HepG2 (cell line): ENCODE measurements around the gene GMCL2. TPM values are rescaled to one million over a fixed set of nuclear protein-coding genes. Genes with fewer than 3 reads are reported as not detected.

Source experiments
- CHD2 ChIP-seq: IDR thresholded peaks from 2 replicates; pipeline ENCODE4 v1.6.1; 2011; ENCODE audit warnings: low read depth, low read length, improper control_type of control experiment
- CREB3 ChIP-seq: sonication (generic); formaldehyde crosslinking; IDR thresholded peaks from 2 replicates; pipeline ENCODE4 v1.5.0; 2020; ENCODE audit warnings: missing genetic modification reagents
- HMG20B ChIP-seq: conservative IDR thresholded peaks from 2 replicates; pipeline ENCODE4 v1.6.1; 2016; ENCODE audit warnings: missing genetic modification reagents, missing compliant biosample characterization
- HMGXB4 ChIP-seq, 2 experiments: sonication (generic) in 1 of 2; formaldehyde crosslinking in 1 of 2; IDR thresholded peaks; 2 replicates each; pipeline versions ENCODE4 v1.4.0 to v1.6.1; 2018 to 2020; ENCODE audit warnings: missing genetic modification reagents in 2 of 2, borderline replicate concordance in 1 of 2, low read depth in 1 of 2, mild to moderate bottlenecking in 1 of 2, missing biosample characterization in 1 of 2
- MIXL1 ChIP-seq: IDR thresholded peaks from 2 replicates; pipeline ENCODE4 v1.6.1; 2016
- NFE2 ChIP-seq: sonication (generic); formaldehyde crosslinking; IDR thresholded peaks from 2 replicates; pipeline ENCODE4 v1.4.0; 2020; ENCODE audit warnings: missing genetic modification reagents
- PITX1 ChIP-seq: sonication (generic); formaldehyde crosslinking; IDR thresholded peaks from 2 replicates; pipeline ENCODE4 v1.5.1; 2020; ENCODE audit warnings: mild to moderate bottlenecking, missing genetic modification reagents
- RORA ChIP-seq: sonication (generic); formaldehyde crosslinking; IDR thresholded peaks from 2 replicates; pipeline ENCODE4 v1.5.0; 2020; ENCODE audit warnings: mild to moderate bottlenecking, missing genetic modification reagents, moderate library complexity
- SMC3 ChIP-seq: IDR thresholded peaks from 2 replicates; pipeline ENCODE4 v1.6.1; 2011; ENCODE audit warnings: low read length, improper control_type of control experiment
- TEAD3 ChIP-seq: optimal IDR thresholded peaks from 2 replicates; pipeline ENCODE3; 2016; ENCODE audit warnings: borderline replicate concordance
- XRCC5 ChIP-seq: fragments of 200-400 bp; formaldehyde crosslinking; optimal IDR thresholded peaks from 2 replicates; pipeline ENCODE3; 2017; ENCODE audit warnings: mild to moderate bottlenecking, low read length
- ZNF10 ChIP-seq: sonication (generic); formaldehyde crosslinking; IDR thresholded peaks from 2 replicates; pipeline ENCODE4 v1.4.0; 2020; ENCODE audit warnings: mild to moderate bottlenecking, low read depth, missing genetic modification reagents, borderline replicate concordance
- ZNF276 ChIP-seq: sonication (generic); formaldehyde crosslinking; IDR thresholded peaks from 2 replicates; pipeline ENCODE4 v1.4.0; 2020; ENCODE audit warnings: mild to moderate bottlenecking, low read depth, missing genetic modification reagents
- ZNF34 ChIP-seq: sonication (generic); formaldehyde crosslinking; IDR thresholded peaks from 2 replicates; pipeline ENCODE4 v1.4.0; 2020; ENCODE audit warnings: mild to moderate bottlenecking, missing genetic modification reagents, borderline replicate concordance
- ZNF549 ChIP-seq: sonication (generic); formaldehyde crosslinking; IDR thresholded peaks from 2 replicates; pipeline ENCODE4 v1.5.0; 2020; ENCODE audit warnings: missing genetic modification reagents
- ZNF552 ChIP-seq: sonication (generic); formaldehyde crosslinking; IDR thresholded peaks from 2 replicates; pipeline ENCODE4 v1.9.0; 2022; ENCODE audit warnings: missing genetic modification reagents, mild to moderate bottlenecking, borderline replicate concordance
- ZNF629 ChIP-seq: sonication (generic); formaldehyde crosslinking; conservative IDR thresholded peaks from 2 replicates; pipeline ENCODE4 v1.5.0; 2020; ENCODE audit warnings: missing genetic modification reagents
- ZNF737 ChIP-seq: sonication (generic); formaldehyde crosslinking; IDR thresholded peaks from 2 replicates; pipeline ENCODE4 v1.5.0; 2020; ENCODE audit warnings: missing genetic modification reagents, mild to moderate bottlenecking, borderline replicate concordance
- ZNF768 ChIP-seq: sonication (generic); formaldehyde crosslinking; IDR thresholded peaks from 2 replicates; pipeline ENCODE4 v1.4.0; 2020; ENCODE audit warnings: missing genetic modification reagents
- ZSCAN31 ChIP-seq: sonication (generic); formaldehyde crosslinking; IDR thresholded peaks from 2 replicates; pipeline ENCODE4 v1.5.0; 2020; ENCODE audit warnings: low read depth, mild to moderate bottlenecking, missing genetic modification reagents
- polyA plus RNA-seq, 8 experiments: library from polyadenylated mRNA; depleted of rRNA in 3 of 8; stranded (reverse) in 7 of 8; unstranded in 1 of 8; fragments of >200 nt; fragmentation: Illumina TruSeq in 4 of 8; extraction: Trizol in 4 of 8; gene quantifications; 2 replicates each; pipeline versions ENCODE4 v1.2.1 to v1.2.3, GENCODE V29; 2011 to 2016; ENCODE audit warnings: low read depth in 4 of 8, missing spikeins in 1 of 8, mixed read lengths in 1 of 8; ENCODE audit not compliant: insufficient read depth in 1 of 8
- total RNA-seq, 5 experiments: library from RNA; depleted of rRNA; stranded (reverse); fragments of >200 nt; fragmentation: Illumina TruSeq; extraction: Trizol; gene quantifications; 2 replicates each; pipeline ENCODE4 v1.2.3, GENCODE V29; 2016; ENCODE audit warnings: low read depth in 1 of 5
- TF ChIP-seq, protein P1 (sequence below): sonication (generic); formaldehyde crosslinking; IDR thresholded peaks from 2 replicates; pipeline ENCODE4 v1.4.0; 2020; ENCODE audit warnings: mild to moderate bottlenecking, missing genetic modification reagents
- TF ChIP-seq, protein P2 (sequence below): sonication (generic); formaldehyde crosslinking; IDR thresholded peaks from 2 replicates; pipeline ENCODE4 v1.5.0; 2020; ENCODE audit warnings: mild to moderate bottlenecking, missing genetic modification reagents, moderate library complexity

The GMCL2 gene
- total and polyA plus RNA-seq, 2 of the 13 experiments (the other 11 are each of a cell fraction or from before 2014, with no cell fraction given) = 0.03 TPM; not detected in 1

DNA sequence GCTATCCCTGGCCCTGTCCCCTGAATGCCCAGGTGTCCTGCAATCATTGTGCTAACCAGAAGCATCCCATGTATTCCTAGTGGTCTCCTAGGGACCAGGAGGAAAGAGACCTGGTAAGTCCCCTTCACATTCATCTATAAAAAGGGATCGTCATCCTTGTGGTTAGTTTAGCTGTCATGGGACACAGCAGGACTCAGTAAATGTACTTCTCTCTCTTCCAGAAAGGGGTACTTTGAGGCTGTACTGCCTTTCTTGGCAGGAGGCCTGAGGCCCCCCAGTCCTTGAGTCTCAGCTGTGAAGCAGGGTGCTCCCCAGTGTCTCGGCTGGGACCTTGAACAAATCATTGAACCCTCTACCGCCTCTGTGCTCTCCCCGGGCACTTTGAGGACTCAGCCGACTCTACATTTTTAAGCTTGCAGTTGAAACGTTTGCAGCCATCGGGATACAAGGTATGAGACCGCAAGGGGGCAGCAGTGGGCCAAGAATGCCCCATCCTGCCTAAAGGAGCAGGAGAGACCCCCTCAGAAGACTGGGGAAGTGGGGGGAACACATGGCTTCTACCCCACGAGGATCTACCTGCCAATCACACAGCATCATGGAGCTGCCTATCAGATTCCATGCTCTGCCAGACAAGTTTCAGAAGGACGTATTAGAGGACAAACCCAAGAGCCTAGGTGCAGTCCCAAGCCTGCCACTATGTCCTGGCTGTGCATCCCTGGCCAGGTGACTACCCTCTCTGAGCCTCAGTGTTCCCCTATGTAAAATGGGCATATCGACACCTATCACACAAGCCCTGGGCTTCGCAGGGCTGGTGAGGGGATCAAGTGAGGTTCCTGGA lies 47.8 kb upstream of the GMCL2 start (continued):
- TF ChIP-seq, protein P1, sequence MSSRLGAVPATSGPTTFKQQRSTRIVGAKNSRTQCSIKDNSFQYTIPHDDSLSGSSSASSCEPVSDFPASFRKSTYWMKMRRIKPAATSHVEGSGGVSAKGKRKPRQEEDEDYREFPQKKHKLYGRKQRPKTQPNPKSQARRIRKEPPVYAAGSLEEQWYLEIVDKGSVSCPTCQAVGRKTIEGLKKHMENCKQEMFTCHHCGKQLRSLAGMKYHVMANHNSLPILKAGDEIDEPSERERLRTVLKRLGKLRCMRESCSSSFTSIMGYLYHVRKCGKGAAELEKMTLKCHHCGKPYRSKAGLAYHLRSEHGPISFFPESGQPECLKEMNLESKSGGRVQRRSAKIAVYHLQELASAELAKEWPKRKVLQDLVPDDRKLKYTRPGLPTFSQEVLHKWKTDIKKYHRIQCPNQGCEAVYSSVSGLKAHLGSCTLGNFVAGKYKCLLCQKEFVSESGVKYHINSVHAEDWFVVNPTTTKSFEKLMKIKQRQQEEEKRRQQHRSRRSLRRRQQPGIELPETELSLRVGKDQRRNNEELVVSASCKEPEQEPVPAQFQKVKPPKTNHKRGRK (CRISPR knock-in tag) = no peak
- TF ChIP-seq ZNF276 (CRISPR knock-in tag) = no peak
- TF ChIP-seq ZNF552 = no peak
- peak; percentile 76 for TF ChIP-seq XRCC5
- TF ChIP-seq HMGXB4 (CRISPR knock-in tag; IDR thresholded peaks at IDR 0.05; ENCODE audit: borderline replicate concordance in 1 of 2, low read depth in 1 of 2) = 0 out of 4 replicates have a peak, but pooled peaks of 1 of the 2 experiments have one; percentile 35
- no peak for TF ChIP-seq MIXL1 (CRISPR knock-in tag)
- no peak for TF ChIP-seq CREB3 (CRISPR knock-in tag)
- no peak for TF ChIP-seq PITX1 (CRISPR knock-in tag)
- TF ChIP-seq TEAD3 (CRISPR knock-in tag) = peak; percentile 41
- TF ChIP-seq ZNF10 (CRISPR knock-in tag) = no peak
- TF ChIP-seq ZNF549 (CRISPR knock-in tag) = no peak
- TF ChIP-seq RORA (CRISPR knock-in tag) = no peak
- no peak for TF ChIP-seq ZNF737
- TF ChIP-seq ZSCAN31 (CRISPR knock-in tag) = no peak
- peak; percentile 64 for TF ChIP-seq ZNF629 (CRISPR knock-in tag)
- TF ChIP-seq CHD2 = no peak
- TF ChIP-seq ZNF768 = peak; percentile 99
- peak; percentile 47; the same call in 1 of the 2 replicates for TF ChIP-seq SMC3
- no peak for TF ChIP-seq HMG20B (CRISPR knock-in tag)
- TF ChIP-seq ZNF34 (CRISPR knock-in tag) = no peak
- TF ChIP-seq, protein P2, sequence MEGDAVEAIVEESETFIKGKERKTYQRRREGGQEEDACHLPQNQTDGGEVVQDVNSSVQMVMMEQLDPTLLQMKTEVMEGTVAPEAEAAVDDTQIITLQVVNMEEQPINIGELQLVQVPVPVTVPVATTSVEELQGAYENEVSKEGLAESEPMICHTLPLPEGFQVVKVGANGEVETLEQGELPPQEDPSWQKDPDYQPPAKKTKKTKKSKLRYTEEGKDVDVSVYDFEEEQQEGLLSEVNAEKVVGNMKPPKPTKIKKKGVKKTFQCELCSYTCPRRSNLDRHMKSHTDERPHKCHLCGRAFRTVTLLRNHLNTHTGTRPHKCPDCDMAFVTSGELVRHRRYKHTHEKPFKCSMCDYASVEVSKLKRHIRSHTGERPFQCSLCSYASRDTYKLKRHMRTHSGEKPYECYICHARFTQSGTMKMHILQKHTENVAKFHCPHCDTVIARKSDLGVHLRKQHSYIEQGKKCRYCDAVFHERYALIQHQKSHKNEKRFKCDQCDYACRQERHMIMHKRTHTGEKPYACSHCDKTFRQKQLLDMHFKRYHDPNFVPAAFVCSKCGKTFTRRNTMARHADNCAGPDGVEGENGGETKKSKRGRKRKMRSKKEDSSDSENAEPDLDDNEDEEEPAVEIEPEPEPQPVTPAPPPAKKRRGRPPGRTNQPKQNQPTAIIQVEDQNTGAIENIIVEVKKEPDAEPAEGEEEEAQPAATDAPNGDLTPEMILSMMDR (CRISPR knock-in tag) = peak; percentile 80
- TF ChIP-seq NFE2 = no peak
